Measurements from ENCODE around the gene ABCA8. TPM values are rescaled to one million over a fixed set of nuclear protein-coding genes. Genes with fewer than 3 reads are reported as not detected.

Gene ABCA8
- total and polyA plus RNA-seq, 8 donors: 22.7 to 145 (median 99.9) TPM

DNA sequence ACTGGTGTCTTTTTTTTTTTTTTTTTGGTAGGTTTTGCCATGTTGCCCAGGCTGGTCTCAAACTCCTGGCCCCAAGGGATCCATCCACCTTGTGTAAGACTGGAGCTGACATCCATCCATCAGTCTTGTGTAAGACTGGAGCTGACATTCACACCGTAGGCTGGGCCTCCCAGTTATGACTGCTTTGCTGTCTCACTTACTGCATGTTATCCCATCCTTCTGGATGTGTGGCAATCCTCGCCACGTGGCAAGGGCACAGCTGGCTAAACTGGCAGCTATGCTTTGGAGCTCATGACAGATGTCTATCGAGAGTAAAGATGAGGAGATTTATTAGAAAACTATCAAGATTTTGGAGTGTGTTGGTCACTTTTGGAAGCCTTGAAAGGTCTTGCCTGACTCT is 115.1 kb downstream of the ABCA8 start:
- H3K27ac ChIP-seq: no peak overlapping the region
- intact Hi-C loops (cut with DNase I): no loop called here
- no peak overlapping the region for H3K4me3 ChIP-seq
- no peaks in the 10 kb centered on the region for H3K27me3 ChIP-seq
- H3K4me1 ChIP-seq: no peaks in the 10 kb centered on the region
- TF ChIP-seq CTCF (IDR thresholded peaks at IDR 0.05): no peak
- no peak for ATAC-seq
- no peak for DNase-seq
- no peaks in the 10 kb centered on the region for H3K36me3 ChIP-seq
- no peaks in the 10 kb centered on the region for H3K9me3 ChIP-seq

DNA sequence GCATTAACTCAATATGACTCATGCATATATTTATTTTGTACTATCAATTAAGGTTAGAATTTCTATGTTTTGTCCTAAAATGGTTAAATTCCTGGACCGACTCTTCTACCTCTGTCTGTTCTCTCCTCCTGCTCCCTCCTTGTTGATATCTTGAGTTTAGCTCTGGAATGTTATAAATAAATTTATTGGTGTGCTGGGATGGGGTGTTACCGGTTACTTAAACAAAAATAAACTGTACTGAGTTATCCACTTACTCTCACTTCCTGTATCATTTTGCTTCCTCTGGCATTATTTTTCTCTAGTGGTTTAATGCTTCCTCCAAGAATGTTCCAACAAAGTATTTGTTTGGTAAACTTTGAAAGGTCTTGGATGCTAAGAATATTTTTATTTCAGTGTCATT is 120.1 kb downstream of the ABCA8 start:
- Histone ChIP-seq H3K27ac (no peak overlapping the region), H3K36me3 (no peaks in the 10 kb centered on the region), H3K9me3 (no peaks in the 10 kb centered on the region), H3K4me1 (no peaks in the 10 kb centered on the region), H3K27me3 (no peaks in the 10 kb centered on the region), H3K4me3 (no peak overlapping the region)
- DNase-seq: no peak
- intact Hi-C loops (cut with DNase I): no loop called here
- TF ChIP-seq CTCF (IDR thresholded peaks at IDR 0.05): no peak
- no peak for ATAC-seq

DNA sequence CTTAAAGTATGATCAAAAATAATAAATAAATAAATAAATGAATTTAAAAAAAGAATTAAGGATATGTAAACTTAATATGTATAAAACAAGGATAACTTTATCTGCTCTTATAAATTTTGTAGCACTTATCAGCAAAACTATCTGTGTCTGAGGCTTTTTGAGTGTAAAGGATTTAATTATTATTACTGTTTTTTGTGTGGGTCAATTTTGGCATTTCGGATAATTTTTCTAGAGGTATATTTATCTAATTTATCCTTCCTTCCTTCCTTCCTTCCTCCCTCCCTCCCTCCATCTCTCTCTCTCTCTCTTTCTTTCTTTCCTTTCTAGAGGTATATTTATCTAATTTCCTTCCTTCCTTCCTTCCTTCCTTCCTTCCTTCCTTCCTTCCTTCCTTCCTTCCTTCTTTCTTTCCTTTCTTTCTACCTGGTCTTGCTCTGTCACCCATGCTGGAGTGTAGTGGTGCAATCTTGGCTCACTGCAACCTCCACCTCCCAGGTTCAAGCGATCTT is 120.8 kb downstream of the ABCA8 start:
- Histone ChIP-seq H3K4me3 (no peak overlapping the region), H3K27me3 (no peaks in the 10 kb centered on the region), H3K27ac (no peak overlapping the region), H3K4me1 (no peaks in the 10 kb centered on the region), H3K9me3 (no peaks in the 10 kb centered on the region), H3K36me3 (no peaks in the 10 kb centered on the region)
- ATAC-seq (no peak), DNase-seq (no peak)
- intact Hi-C loops (cut with DNase I): no loop called here
- no peak for TF ChIP-seq CTCF (IDR thresholded peaks at IDR 0.05)

DNA sequence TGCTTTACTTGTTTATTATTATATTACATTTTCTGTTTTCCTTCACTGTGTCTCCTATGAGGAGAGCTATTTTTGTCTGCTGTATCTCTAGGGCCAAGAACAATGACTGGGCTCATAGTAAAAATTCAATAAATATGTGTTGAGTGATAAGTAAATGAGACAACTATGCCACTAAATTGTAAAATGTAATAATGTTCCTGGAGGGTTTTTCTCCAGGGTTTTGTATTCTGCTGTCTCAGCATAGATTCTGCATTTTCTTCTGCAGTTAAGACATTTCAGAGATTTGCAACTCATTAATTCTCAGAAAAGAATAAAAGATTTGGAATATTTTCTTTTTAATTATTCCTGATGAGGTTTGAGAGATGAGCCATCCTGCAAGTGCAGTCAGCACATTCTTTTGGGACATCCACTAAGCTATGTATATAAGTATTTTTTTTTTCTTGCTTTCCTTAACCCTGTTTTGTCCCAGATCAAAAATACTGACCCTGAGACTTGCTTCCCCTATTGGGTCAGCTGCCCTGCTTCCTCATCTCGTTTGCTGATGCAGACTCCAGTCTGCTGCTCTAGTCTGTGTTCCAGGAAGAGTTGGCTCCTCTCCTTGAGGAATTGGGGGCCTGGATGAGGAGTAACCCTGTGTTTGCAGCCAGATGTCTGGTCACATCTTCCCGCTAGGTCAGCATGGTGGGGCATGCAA is 122.9 kb downstream of the ABCA8 start:
- DNase-seq: peak in 3 of 4 donors; percentile 52 to 70 (median 53)
- Histone ChIP-seq H3K36me3 (no peaks in the 10 kb centered on the region), H3K27ac (peak overlapping the region in 1 of 2 donors; percentile 26), H3K9me3 (no peaks in the 10 kb centered on the region), H3K4me1 (no peaks in the 10 kb centered on the region), H3K27me3 (no peaks in the 10 kb centered on the region), H3K4me3 (no peak overlapping the region)
- ATAC-seq: peak; percentile 61
- TF ChIP-seq CTCF (IDR thresholded peaks at IDR 0.05): no peak
- intact Hi-C loops (cut with DNase I): no loop called here

GRCh38 chr17:68831170-68831569 is 124.0 kb downstream of the ABCA8 start:
- ATAC-seq: no peak

More at GRCh38 chr17:68831170-68831569, 124.0 kb downstream of the ABCA8 start:
- H3K4me3 ChIP-seq: no peak overlapping the region
- no peak overlapping the region for H3K27ac ChIP-seq
- H3K9me3 ChIP-seq: no peaks in the 10 kb centered on the region
- DNase-seq: no peak
- H3K4me1 ChIP-seq: no peaks in the 10 kb centered on the region
- no peak for TF ChIP-seq CTCF (IDR thresholded peaks at IDR 0.05)
- intact Hi-C loops (cut with DNase I): no loop called here
- no peaks in the 10 kb centered on the region for H3K36me3 ChIP-seq
- H3K27me3 ChIP-seq: no peaks in the 10 kb centered on the region
